HG03135 (cell line): ENCODE results near the gene SHANK2.

Experiments used
- ATAC-seq: cut with Tn5 transposase; IDR thresholded peaks from one replicate; pipeline ENCODE4 v1.9.1; 2021; ENCODE audit warnings: mild to moderate bottlenecking, moderate library complexity; ENCODE audit not compliant: unreplicated experiment

Gene SHANK2

DNA sequence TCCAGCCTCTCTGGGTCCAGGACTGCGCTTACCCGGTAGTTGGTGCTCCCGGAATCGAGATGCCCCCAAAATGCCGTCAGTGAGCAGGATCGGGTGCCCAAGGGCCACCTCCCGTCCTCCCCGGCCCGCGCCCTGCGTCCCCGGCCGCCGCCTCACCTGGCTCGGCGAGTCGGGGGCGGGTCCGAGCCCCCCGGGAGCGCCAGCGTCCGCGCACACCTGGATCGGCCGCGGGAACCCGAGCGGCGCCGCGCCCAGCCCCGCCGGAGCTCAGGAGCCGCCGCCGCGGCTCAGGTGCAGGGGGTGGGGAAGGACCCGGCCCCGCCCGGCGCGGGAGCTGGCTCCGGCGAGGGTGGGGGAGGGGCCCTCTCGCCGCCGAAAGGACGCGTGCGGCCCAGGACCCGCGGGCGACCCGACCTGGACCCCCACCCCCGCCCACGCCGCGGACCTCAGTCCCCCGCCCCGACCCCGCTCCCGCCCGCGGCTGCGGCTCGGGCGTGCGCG, at the start of gene SHANK2:
Gene SHANK2 (minus strand): TSS at position 309 of the 501 bp plus-strand sequence. CDS start 105,251 bp downstream, outside the sequence.
- ATAC-seq: no peak

DNA sequence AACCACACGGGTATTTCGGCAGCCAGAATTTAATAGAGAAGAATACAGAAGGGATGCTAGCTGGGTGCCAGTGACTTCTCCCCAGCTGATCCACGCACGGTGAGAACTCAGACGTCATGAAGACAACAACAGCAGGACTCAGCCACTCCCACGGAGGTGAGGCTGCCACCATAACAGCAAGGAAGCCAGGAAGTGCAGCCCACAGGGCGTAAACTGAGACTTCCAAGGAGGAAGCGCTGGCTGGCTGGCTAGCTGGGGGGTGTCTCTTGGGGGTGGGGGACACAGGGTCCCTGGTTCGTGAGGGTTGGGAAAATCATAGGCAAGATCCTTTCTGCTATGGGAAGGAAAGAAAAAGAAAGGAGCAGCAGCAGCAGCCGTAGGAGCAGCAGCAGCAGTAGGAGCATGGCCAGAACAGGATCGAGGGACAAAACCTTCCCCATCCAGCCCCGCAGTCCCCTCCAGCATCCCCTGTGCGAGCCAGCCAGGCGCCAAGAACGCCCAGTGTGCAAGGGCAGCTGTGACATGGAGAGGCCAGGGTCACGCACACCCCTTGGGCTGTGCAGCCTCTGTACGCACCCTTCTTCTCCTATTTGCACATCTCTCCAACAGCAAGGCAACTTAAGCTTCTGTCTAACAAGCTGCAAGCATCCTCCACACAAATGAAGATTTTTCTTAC, 49.6 kb upstream of the SHANK2 start:
- ATAC-seq: no peak

DNA sequence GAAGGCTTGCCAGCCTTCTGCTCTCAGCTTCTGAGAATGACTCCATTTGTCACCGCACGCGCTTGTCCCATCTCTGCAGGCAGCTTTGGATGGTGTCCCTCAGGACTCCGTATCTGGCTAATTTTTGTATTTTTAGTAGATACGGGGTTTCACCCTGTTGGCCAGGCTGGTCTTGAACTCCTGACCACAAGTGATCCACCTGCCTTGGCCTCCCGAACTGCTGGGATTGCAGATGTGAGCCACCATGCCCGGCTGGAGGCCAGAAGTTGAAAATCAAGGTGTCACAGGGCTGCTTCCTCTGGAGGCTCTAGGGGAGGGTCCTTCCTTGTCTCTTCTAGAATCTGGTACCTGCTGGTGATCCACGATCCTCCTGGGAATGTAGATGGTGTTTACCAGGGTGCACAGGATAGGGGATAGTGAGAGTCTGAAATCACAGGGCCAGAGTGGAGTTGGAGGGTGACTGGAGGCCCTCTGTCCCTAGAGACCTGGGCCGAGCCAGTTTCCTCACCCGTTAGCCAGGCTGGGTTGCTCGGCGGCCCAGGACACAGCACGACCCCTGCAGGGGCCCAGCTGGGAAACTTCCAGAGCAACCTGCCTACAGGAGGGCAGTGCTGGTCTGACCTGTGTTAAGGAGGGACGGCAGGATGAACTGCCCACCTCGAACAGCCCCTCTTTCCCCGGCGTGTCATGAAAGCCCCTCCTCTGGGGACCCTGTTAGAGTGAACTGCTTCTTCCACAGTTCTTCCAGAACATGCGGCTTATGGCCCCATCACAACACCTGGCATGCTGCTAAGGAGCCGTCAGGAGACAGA, 48.9 kb upstream of the SHANK2 start:
- ATAC-seq: no peak

DNA sequence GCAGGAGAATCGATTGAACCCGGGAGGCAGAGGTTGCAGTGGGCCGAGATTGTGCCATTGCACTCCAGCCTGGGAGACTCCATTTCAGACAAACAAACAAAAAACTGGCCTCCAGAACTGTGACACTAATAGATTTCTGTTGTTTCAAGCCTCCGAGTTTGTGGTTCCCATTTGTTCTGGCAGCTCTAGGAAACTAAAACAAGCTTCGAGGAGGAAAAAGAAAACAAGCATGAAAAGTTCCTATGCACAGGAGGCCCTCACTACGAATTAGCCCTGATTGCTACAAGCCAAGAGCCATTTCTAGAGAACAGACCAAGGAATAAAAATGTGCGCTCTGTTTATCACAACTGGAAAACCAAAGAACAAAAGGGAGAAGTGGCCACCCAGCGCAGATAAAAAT, 47.8 kb upstream of the SHANK2 start:
- ATAC-seq: no peak

DNA sequence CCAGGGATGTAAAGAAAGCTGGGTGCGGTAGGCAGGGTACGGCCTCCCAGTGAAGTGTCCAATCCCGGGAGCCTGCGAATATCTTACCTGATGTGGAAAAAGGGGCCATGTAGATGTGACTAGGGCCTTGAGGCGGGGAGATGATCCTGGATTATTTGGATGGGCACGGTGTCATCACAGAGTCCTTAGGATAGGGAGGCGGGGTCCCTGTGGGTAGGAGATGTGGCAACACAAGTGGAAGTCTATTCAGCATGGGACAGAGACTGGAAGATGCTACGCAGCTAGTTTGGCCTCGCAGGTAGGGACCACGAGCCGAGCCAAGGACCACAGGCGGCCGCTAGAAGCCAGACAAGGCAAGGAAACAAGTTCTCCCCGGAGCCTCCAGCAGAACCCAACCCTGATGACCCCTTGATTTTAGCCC, 46.4 kb upstream of the SHANK2 start:
- no peak for ATAC-seq

DNA sequence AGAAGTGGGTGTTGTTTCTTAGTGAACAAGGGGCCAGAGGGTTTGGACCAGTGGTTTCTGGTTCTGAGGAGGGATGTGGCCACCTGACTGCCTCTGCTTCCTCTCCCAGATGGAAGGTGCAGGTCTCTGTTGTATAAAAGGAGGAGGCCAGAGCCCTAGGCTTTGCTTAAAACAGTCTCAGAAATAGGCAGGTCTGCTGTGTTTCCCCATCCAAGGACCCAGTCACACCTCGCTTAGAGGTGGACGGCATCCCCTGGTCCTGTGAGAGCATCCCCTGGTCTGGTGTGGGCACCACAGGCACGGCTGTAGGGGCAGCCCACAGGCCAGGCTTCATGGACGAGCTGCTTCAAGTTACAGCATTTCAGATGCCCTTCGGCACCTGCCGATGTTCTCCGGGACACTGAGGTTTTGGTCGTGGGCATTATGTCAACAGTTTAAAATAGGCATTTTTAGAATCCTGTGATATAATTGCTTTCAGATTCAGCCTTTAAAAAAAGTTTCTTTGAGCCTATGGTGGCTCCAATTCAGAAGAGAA, 45.7 kb upstream of the SHANK2 start:
- ATAC-seq: no peak

DNA sequence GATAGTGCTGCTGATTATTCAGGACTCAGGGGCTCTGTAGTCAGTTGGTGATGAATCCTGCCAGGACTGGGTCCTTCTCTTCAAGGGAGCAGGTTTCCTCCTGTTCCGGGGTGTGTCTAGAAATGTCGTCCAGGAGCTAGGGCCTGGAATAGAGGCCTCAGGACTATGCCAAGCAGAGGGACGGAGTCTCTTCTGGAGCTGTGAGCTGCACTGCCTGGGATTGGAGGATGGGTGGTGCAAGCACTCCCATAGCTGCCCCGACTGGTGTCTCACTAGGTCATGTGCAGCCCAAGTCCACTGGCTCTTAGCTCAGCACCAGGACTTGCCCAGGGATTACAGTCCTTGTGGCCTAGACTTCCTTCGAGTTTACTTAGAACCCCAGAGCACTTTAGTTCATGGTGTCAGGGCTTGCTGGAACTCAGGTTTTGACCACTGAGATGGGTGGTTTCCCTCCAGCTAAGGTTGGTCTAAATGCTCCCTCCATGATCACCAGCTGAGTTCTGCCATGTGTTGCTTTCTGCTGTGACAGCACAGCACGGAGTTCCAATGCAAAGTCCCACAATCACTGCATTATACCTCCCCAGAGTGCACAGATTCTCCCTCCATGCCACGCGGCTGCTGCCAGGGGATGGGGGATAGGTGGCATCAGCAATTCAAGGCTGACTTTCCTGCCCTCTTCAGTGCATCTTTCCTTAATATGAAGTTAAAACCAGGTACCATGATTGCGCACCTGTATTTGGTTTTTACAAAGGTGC, 42.6 kb upstream of the SHANK2 start:
- ATAC-seq: no peak

DNA sequence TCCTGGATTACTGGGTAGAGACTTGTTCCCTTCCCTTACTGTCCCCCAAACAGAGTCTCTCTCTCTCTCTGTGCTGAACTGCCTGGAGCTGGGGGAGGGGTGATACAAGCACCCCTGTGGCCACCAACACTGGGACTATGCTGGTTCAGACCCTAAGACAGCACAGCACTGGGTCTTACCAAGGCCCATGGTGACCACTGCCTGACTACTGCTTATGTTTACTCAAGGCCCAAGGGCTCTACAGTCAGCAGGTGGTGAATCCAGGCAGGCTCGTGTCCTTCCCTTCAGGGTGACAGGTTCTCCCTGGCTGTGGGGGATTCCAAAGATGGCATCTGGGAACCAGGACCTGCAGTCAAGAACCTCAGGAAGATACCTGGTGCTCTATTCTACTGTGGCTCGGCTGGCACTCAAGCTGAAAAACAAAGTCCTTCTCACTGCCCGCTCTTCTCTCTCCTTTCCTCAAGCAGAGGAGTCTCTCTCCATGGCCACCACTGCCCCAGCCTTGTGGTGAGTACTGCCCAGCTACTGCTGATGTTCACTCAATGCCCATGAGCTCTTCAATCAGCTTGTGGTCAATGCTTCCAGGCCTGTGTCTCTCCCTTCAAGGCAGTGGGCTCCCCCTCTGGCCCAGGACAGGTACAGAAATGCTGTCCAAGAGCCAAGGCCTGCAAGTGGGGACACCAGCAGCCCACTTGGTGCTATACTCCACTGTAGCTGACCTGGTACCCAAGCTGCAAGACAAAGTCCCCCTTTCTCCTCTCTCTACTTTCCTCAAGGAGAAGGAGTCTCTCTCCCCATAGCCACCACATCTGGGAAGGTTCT, 41.8 kb upstream of the SHANK2 start:
- ATAC-seq: no peak

DNA sequence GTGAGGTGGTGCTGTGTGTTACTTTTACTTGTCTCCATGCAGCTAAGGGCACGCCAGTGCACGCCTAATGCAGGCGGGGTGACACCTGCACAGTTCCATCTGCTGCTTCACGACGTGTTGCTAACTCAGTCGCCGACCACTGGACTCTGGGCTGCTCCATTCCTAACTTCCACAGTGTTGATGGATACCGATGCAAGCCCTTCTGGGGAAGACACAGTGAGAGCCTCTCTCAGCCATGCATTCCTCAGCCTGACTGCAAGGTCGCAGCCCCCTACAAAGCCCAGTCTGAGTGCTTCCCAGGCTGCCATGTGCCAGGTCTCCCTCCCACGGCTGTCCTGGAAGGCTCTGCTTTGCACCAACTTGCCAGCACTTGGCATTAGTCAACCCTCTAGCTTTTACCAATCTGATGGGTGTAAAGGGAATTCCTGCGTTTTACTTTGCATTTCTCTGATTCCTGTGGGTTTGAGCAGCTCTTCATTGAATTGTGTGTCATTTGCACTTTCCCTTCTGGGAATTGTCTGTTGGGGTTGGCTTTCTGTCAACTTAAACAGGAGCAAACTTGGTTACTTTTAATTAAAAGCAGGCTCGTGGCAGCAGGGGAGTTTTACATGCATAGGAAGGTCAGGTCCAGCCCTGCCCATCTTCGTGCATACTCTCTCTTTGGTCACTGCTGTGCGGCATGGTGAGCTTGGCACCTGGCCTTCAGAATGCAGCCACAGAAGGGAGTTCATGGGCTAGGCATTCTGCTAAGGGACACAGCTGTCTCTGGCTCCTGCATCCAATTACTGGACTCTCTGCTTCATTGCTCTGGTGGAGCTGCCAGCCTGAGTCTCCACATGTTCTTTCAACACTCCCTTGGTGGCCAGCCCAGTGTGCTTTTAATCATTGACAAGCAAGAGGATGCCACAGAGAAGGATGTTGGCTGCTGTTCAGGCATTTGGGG, 34.6 kb upstream of the SHANK2 start:
- no peak for ATAC-seq

DNA sequence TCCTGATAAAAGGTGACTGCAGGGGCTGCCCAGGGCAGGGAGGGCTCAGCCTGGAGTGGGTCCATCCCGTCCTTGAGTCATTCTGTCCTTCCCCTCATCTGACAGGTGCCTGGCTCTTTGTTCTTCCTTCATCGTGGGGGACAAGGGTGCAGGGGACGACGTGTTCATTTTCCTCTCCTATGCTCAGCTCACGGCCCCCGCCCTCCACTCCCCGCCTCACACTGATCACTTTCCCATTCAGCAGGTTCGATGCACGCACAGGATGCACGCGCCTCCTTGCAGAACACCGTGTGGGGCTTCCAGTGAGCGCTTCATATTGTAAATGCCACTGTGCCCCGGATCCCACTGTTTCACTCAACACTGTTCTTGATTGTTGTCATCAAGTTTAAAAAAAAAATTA, 32.7 kb upstream of the SHANK2 start:
- ATAC-seq: no peak

DNA sequence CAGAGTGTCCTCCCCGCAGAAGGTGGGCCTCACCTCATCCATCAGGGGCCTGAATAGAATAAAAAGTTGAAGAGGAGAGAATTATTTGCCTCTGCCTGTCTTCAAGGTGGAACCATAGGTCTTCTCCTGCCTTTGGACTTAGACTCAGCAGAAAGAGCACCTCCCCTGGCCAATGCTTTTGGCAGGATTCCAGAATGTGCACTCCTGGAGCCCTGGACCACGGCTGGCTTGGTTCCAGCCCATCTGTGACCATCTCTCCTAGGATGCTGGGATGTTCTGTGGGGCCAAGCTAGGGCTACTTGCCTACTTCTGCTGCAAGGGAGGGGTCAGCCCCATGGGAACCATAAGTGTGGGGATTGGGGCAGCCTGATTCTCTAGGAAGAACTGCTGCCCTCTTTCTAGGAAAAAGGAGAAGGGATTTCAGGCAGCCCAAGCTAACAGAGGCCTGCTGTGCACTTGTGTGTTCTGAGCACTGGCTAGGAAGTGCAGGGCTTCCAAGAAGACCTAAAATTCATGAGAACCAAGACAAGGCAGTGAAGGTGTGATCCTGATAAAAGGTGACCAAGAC, 32.2 kb upstream of the SHANK2 start:
- no peak for ATAC-seq

DNA sequence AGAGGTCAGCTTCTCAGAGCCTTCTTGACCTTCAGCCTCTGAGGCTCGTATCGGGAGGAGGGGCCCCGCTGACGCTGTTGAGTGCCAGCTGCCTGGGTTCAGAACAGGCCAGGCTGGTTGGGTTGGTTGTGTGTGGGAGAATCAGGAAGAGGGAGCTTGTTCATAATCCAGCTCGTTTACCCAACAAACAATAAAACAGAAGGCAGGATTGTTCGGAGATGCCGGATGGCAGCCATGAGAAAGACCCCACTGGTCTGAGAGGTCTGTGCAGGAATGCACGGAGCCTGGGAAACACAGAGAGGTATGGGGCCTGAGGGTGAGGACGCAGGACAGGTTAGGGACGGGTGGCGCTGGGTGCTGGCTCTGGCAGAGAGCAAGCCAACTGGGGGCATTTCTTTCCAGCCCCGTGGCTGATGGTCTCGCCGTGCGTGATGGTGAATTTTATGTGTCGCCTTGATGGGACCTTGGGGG, 31.6 kb upstream of the SHANK2 start:
- no peak for ATAC-seq

DNA sequence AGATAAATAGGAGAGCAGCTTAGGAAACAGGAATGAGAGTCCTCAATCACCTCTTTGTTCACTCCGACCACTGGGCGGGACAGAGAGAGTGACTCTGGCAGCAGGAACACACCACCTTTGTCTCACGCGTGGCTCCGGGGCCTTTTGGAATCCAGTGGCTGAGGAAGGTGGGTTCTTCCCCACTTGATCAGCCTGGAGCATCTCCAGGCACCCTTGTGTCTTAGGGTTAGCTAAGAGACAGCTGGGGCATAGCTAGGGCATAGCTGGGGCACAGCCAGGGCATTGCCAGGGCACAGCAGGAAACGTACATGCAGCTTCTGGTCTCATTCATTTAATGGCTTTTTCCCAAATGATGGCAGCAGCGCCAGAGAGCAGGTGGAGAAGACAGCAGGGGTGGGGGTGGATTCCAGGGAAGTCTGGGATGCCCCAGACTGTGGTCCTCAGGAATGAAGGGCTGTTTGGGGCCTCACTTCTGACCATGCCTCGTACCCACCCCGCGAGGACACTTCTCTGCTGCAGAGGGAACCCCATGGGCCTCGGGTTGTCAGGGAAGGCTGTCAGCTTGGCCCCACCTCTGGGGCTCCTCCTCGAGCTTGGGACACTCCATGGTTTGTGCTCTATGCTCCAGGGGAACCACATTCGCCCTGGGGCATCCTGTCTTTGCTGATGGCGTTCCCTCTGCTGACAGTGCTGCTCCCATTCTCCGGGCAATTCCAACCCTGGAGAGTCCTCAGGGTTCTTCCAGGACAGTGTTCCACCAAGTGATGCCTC, 30.4 kb upstream of the SHANK2 start:
- no peak for ATAC-seq

DNA sequence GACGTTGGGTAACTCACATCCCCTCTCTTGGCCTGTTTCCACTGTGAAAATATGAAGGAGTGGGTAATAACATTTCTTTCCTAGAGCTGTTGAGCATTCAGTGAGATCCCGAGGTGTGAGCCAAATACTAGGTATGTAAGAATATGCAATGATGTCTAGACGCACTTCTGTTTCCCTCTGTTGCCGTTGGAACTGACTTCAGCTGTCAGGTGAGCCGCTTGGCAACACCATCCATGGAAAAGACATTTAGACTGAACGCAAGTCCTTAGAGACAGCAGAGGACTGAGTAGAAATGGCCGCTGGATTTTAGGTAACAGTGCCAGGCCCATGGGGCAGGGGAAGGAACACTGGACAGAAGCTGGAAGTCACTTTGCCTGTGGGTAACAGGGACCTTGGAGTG, 29.5 kb upstream of the SHANK2 start:
- ATAC-seq: no peak

DNA sequence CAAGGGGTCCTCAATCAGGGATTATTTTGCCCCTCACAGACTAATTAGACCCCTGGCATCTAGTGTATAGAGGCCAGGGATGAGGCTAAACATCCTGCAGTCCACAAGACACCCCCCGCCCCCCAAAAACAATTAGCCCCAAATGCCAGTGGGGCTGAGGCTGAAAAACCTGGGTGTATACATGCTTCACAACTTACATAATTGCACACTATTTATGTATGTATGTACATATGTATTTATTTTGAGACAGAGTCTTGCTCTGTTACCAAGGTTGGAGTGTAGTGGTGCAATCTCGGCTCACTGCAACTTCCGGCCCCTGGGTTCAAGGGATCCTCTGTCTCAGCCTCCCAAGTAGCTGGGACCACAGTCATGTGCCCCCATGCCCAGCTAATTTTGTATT, 28.8 kb upstream of the SHANK2 start:
- no peak for ATAC-seq

DNA sequence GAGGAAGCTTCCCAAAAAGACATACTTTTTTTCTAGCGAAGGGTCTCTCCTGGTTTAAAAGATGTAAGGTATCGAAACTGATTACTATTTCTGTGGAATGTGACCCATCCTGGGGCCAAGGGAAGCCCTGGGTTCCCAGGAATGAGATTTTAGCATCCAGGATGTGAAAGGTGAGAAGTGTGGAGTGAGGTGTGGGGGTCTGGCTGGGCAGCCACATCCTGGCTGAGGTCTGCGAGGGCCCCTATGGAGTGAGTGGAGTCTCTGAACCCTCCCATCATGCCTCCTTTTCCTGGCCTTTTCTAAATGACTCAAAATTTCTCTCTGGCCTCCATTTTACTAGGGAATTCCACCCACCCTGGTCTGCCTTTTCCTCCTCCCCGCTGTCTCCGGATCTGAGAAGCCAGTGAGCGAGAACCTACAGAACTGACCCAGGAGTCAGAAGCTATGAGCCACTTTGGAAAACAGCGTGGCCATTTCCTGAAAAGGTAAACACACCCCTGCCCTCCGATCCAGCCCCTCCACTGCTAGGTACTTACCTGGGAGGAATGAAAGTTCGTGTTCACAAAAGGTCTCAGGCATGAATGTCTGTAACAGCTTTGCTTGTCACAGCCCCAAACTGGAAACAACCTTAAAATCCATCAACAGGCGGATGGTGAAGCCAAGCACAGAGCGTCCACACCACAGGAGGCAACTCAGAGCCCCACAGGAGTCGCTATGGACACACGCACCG, 27.7 kb upstream of the SHANK2 start:
- ATAC-seq: no peak

DNA sequence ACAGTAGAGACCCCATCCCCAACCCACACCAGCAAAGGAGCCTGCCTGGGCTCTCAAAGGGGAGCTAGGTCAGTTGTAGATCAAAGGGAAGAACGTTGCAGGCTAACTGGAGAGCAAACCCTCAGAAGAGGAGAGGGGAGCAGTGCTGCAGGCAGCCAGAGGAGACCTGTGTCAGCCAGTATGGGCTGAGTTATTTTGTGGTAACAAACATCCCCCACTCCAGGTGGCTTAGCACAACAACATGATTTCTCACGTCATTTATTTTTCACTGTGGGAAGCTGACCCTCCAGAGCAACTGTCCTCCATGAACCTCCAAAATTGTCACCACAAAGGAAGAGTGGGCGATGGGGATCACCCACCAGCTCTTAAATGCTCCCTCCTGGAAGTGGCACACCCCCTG, 19.8 kb upstream of the SHANK2 start:
- ATAC-seq: no peak
